ENCODE data around the gene RFX1. TPM values are rescaled to one million over a fixed set of nuclear protein-coding genes. Genes with fewer than 3 reads are reported as not detected.

RFX1 gene
- total and polyA plus RNA-seq, 2 donors (not counting 1 experiment from before 2014, with no cell fraction given), result 9.2 to 33.3 TPM

GRCh38 chr19:13984186-13984585, 21.9 kb downstream of the RFX1 start:
- peak; percentile 37 for DNase-seq
- H3K27me3 Mint-ChIP-seq, result no peaks in the 10 kb centered on the region
- ATAC-seq (ENCODE audit: low read depth), result no peak
- TF ChIP-seq CTCF (IDR thresholded peaks at IDR 0.05) (no peak), EZH2 (IDR thresholded peaks at IDR 0.05; ENCODE audit: borderline replicate concordance, insufficient read depth, low read depth, low read length, poor library complexity, severe bottlenecking) (no peak)
- H3K4me3 Mint-ChIP-seq, result no peak overlapping the region
- Histone ChIP-seq H3K9ac (ENCODE audit: low read length) (no peak overlapping the region), H3K27ac (ENCODE audit: low read length in 2 of 2) (peak overlapping the region in 1 of 2 donors; percentile 99), H3K27me3 (replicated peaks in 1 of 4; ENCODE audit: control extremely low read depth in 1 of 4, control insufficient read depth in 3 of 4, insufficient read depth in 4 of 4, low read length in 3 of 4) (peaks cover 0 to 7% (median 0%) of the 10 kb centered on the region in 4 experiments), H3K4me2 (replicated peaks; ENCODE audit: low read depth, low read length, poor library complexity, severe bottlenecking) (peak overlapping the region; percentile 12), H2AFZ (ENCODE audit: insufficient read depth, low read depth, low read length, poor library complexity, severe bottlenecking) (no peak overlapping the region), H3K4me1 (ENCODE audit: control insufficient read depth in 2 of 2, insufficient read depth in 2 of 2, low read length in 2 of 2) (peaks cover 71 to 90% of the 10 kb centered on the region in 2 donors), H3K36me3 (replicated peaks in 1 of 2; ENCODE audit: control extremely low read depth in 1 of 2, control insufficient read depth in 1 of 2, extremely low read depth in 1 of 2, insufficient read depth in 2 of 2, low read length in 1 of 2) (peaks cover 0 to 3% of the 10 kb centered on the region in 2 experiments), H4K20me1 (ENCODE audit: control insufficient read depth, insufficient read depth, low read length, poor library complexity, severe bottlenecking) (no peaks in the 10 kb centered on the region), H3K4me3 (ENCODE audit: control extremely low read depth in 1 of 5, extremely low read depth in 1 of 5, insufficient read depth in 1 of 5, low read depth in 2 of 5, low read length in 4 of 5) (no peak overlapping the region), H3K9me3 (ENCODE audit: control extremely low read depth in 1 of 3, control insufficient read depth in 2 of 3, insufficient read depth in 1 of 3, low read length in 2 of 3) (no peaks in the 10 kb centered on the region), H3K79me2 (ENCODE audit: control insufficient read depth, insufficient read depth, low read length) (peaks cover 20% of the 10 kb centered on the region)
- POLR2A ChIA-PET, result interaction anchor here (0.6 to 2.8 kb wide), 3 partner anchors 12 to 1312 kb away, joined by 4 to 12 read pairs (median 5); partner anchors contain the start of gene IL27RA
- CTCF ChIA-PET, result interaction anchor here (1.1 to 5.4 kb wide), 3 partner anchors 47 to 90 kb away, joined by 4 to 29 read pairs (median 8); partner anchors contain the start of gene IL27RA
- intact Hi-C loops (cut with micrococcal nuclease), result no loop called here
- H3K9me3 Mint-ChIP-seq (ENCODE audit: insufficient read depth), result no peaks in the 10 kb centered on the region
- peaks cover 76% of the 10 kb centered on the region for H3K4me1 Mint-ChIP-seq
- WGBS (ENCODE audit: insufficient coverage), result no CpG with 5 or more reads among the region's 15 CpGs
- H3K27ac Mint-ChIP-seq, result peak overlapping the region; percentile 61

- TF ChIP-seq CTCF (IDR thresholded peaks at IDR 0.05) (no peak), EZH2 (IDR thresholded peaks at IDR 0.05; ENCODE audit: borderline replicate concordance, insufficient read depth, low read depth, low read length, poor library complexity, severe bottlenecking) (no peak)
- DNase-seq (peak; percentile 56), ATAC-seq (ENCODE audit: low read depth) (no peak)
- Mint-ChIP-seq H3K27me3 (no peaks in the 10 kb centered on the region), H3K27ac (peak overlapping the region; percentile 84), H3K4me1 (peaks cover 73% of the 10 kb centered on the region), H3K4me3 (no peak overlapping the region), H3K9me3 (ENCODE audit: insufficient read depth) (no peaks in the 10 kb centered on the region)
- intact Hi-C loops (cut with micrococcal nuclease), result no loop called here
- Histone ChIP-seq H3K27me3 (replicated peaks in 1 of 4; ENCODE audit: control extremely low read depth in 1 of 4, control insufficient read depth in 3 of 4, insufficient read depth in 4 of 4, low read length in 3 of 4) (peaks cover 0 to 7% (median 0%) of the 10 kb centered on the region in 4 experiments), H3K79me2 (ENCODE audit: control insufficient read depth, insufficient read depth, low read length) (peaks cover 12% of the 10 kb centered on the region), H3K4me3 (ENCODE audit: control extremely low read depth in 1 of 5, extremely low read depth in 1 of 5, insufficient read depth in 1 of 5, low read depth in 2 of 5, low read length in 4 of 5) (no peak overlapping the region), H4K20me1 (ENCODE audit: control insufficient read depth, insufficient read depth, low read length, poor library complexity, severe bottlenecking) (no peaks in the 10 kb centered on the region), H3K36me3 (replicated peaks in 1 of 2; ENCODE audit: control extremely low read depth in 1 of 2, control insufficient read depth in 1 of 2, extremely low read depth in 1 of 2, insufficient read depth in 2 of 2, low read length in 1 of 2) (peaks cover 0 to 3% of the 10 kb centered on the region in 2 experiments), H3K9me3 (ENCODE audit: control extremely low read depth in 1 of 3, control insufficient read depth in 2 of 3, insufficient read depth in 1 of 3, low read length in 2 of 3) (no peaks in the 10 kb centered on the region), H3K4me1 (ENCODE audit: control insufficient read depth in 2 of 2, insufficient read depth in 2 of 2, low read length in 2 of 2) (peaks cover 71 to 95% of the 10 kb centered on the region in 2 donors), H2AFZ (ENCODE audit: insufficient read depth, low read depth, low read length, poor library complexity, severe bottlenecking) (no peak overlapping the region), H3K9ac (ENCODE audit: low read length) (no peak overlapping the region), H3K4me2 (replicated peaks; ENCODE audit: low read depth, low read length, poor library complexity, severe bottlenecking) (peak overlapping the region; percentile 46), H3K27ac (ENCODE audit: low read length in 2 of 2) (peak overlapping the region in 1 of 2 donors; percentile 51)
- CTCF ChIA-PET, result interaction anchor here (2.6 kb wide), 1 partner anchor 76 kb away, joined by 8 read pairs; no protein-coding TSS in a partner anchor
- POLR2A ChIA-PET, result interaction anchor here (0.6 to 1.0 kb wide), 3 partner anchors 43 to 1311 kb away, joined by 3 to 5 read pairs (median 4); partner anchors contain the start of gene IL27RA
- 48% methylated on average over 17 of the region's 21 CpGs for WGBS (ENCODE audit: insufficient coverage)
These were observed 22.8 kb downstream of the RFX1 start for GRCh38 chr19:13983213-13983889.

Measured in B cell (primary cell).